HepG2 (cell line): ENCODE results near the gene AGO4. TPM values are rescaled to one million over a fixed set of nuclear protein-coding genes. Genes with fewer than 3 reads are reported as not detected.

Experiments used
- ATAC-seq: fragments of 200-7000 bp; cut with Tn5 transposase; 3 replicates; pipeline ENCODE4 v1.9.1; 2020; ENCODE audit warnings: mild to moderate bottlenecking, moderate library complexity
- BruUV-seq: library from RNA; stranded (reverse); fragments of 400-500 nt; replicated peaks from 2 replicates; lab custom pipeline; 2021; lab: Mats Ljungman, UMichigan
- CTCF ChIA-PET: fragments of 300-600 bp; formaldehyde crosslinking; extraction: SDS; loops from one replicate; lab custom pipeline; 2021; ENCODE audit warnings: low total read pairs, inconsistent platforms, low intra/inter-chr PET ratio; lab: Yijun Ruan, JAX
- POLR2A ChIA-PET: fragments of 350-600 bp; sonication (Branson Sonifier 250); formaldehyde crosslinking; loops from one replicate; lab custom pipeline; 2020; ENCODE audit warnings: antibody characterized with exemption, inconsistent platforms; lab: Yijun Ruan, JAX
- DNase-seq: peaks from one replicate; pipeline ENCODE4 v3.0.0-alpha.2; 2015; ENCODE audit warnings: low spot score
- FAIRE-seq: peaks from 3 replicates; lab custom pipeline; 2011; peaks lifted over from hg19 to GRCh38; lab: Jason Lieb, UNC
- H2AFZ ChIP-seq: one replicate; pipeline ENCODE4 v1.6.1; 2011; ENCODE audit warnings: low read length, inconsistent platforms
- H3K27ac ChIP-seq: fragments of 300-600 bp; 3 replicates; pipeline ENCODE4 v1.8.0; 2011; ENCODE audit warnings: mixed run types, mild to moderate bottlenecking, mixed read lengths, low read length, inconsistent platforms; ENCODE audit not compliant: insufficient read depth; ENCODE audit errors: extremely low read length
- H3K27me3 ChIP-seq, 2 experiments: fragments of 200-600 bp in 1 of 2; 2 replicates in 1 of 2; 3 replicates in 1 of 2; pipeline versions ENCODE4 v1.6.0 to v1.8.0; 2011; ENCODE audit warnings: low read length in 2 of 2, mild to moderate bottlenecking in 2 of 2, moderate library complexity in 2 of 2, inconsistent platforms in 1 of 2; ENCODE audit not compliant: insufficient read depth in 2 of 2, control insufficient read depth in 1 of 2
- H3K36me3 ChIP-seq, 2 experiments: fragments of 200-600 bp in 1 of 2; replicated peaks in 1 of 2; 2 replicates in 1 of 2; 3 replicates in 1 of 2; pipeline versions ENCODE4 v1.5.1 to v1.8.0; 2011; ENCODE audit warnings: low read length in 2 of 2, inconsistent platforms in 1 of 2; ENCODE audit not compliant: insufficient read depth in 2 of 2, control insufficient read depth in 1 of 2
- H3K4me1 ChIP-seq: 2 replicates; pipeline ENCODE4 v1.5.1; 2012; ENCODE audit warnings: low read length, inconsistent platforms; ENCODE audit not compliant: insufficient read depth
- H3K4me2 ChIP-seq: 2 replicates; pipeline ENCODE4 v1.6.0; 2011; ENCODE audit warnings: low read depth, low read length, inconsistent platforms
- H3K4me3 ChIP-seq, 3 experiments: fragments of 200-600 bp in 1 of 3; sonication (generic), shearing (Covaris generic) in 1 of 3; replicated peaks in 1 of 3; 2 replicates each; pipeline ENCODE4 v1.5.1; 2011 to 2016; ENCODE audit warnings: low read length in 3 of 3, inconsistent platforms in 2 of 3, low read depth in 2 of 3, mild to moderate bottlenecking in 2 of 3, control low read depth in 1 of 3, mixed read lengths in 1 of 3; ENCODE audit not compliant: insufficient read depth in 1 of 3
- H3K79me2 ChIP-seq: one replicate; pipeline ENCODE4 v1.6.1; 2011; ENCODE audit warnings: low read length, inconsistent platforms; ENCODE audit not compliant: insufficient read depth
- H3K9ac ChIP-seq: 2 replicates; pipeline ENCODE4 v1.6.0; 2011; ENCODE audit warnings: mild to moderate bottlenecking, low read depth, low read length, inconsistent platforms; ENCODE audit not compliant: insufficient read depth
- H3K9me3 ChIP-seq: 2 replicates; pipeline ENCODE4 v1.5.1; 2012; ENCODE audit warnings: mild to moderate bottlenecking, low read length
- H4K20me1 ChIP-seq: 2 replicates; pipeline ENCODE4 v1.6.0; 2011; ENCODE audit warnings: inconsistent platforms, mild to moderate bottlenecking, low read length, moderate library complexity; ENCODE audit not compliant: insufficient read depth
- CCDC6 ChIP-seq: sonication (generic); formaldehyde crosslinking; IDR thresholded peaks from 2 replicates; pipeline ENCODE4 v1.8.1; 2022; ENCODE audit warnings: mild to moderate bottlenecking, missing genetic modification reagents, moderate library complexity
- HDAC1 ChIP-seq: sonication (generic); formaldehyde crosslinking; IDR thresholded peaks from 2 replicates; pipeline ENCODE4 v1.5.1; 2020; ENCODE audit warnings: mild to moderate bottlenecking, missing genetic modification reagents
- HDAC2 ChIP-seq: sonication (generic); formaldehyde crosslinking; IDR thresholded peaks from 2 replicates; pipeline ENCODE4 v1.4.0; 2020; ENCODE audit warnings: missing genetic modification reagents
- HOXA3 ChIP-seq: sonication (generic); formaldehyde crosslinking; IDR thresholded peaks from 2 replicates; pipeline ENCODE4 v1.5.0; 2020; ENCODE audit warnings: missing genetic modification reagents
- MED1 ChIP-seq: sonication (generic); formaldehyde crosslinking; IDR thresholded peaks from 2 replicates; pipeline ENCODE4 v1.4.0; 2020; ENCODE audit warnings: missing genetic modification reagents
- NR3C1 ChIP-seq: sonication (generic); formaldehyde crosslinking; IDR thresholded peaks from 2 replicates; pipeline ENCODE4 v1.4.0; 2020; ENCODE audit warnings: missing genetic modification reagents
- SNAI1 ChIP-seq: sonication (generic); formaldehyde crosslinking; IDR thresholded peaks from 2 replicates; pipeline ENCODE4 v1.5.0; 2020; ENCODE audit warnings: mild to moderate bottlenecking, missing genetic modification reagents, borderline replicate concordance
- ZFP1 ChIP-seq: IDR thresholded peaks from 2 replicates; pipeline ENCODE4 v1.6.1; 2016
- ZNF207 ChIP-seq: fragments of 450-650 bp; IDR thresholded peaks from 2 replicates; pipeline ENCODE4 v1.6.1; 2016; ENCODE audit warnings: antibody characterized with exemption, borderline replicate concordance
- ZNF597 ChIP-seq: sonication (generic); formaldehyde crosslinking; IDR thresholded peaks from 2 replicates; pipeline ENCODE4 v1.5.0; 2020; ENCODE audit warnings: missing genetic modification reagents
- ZNF687 ChIP-seq: sonication (generic); formaldehyde crosslinking; IDR thresholded peaks from 2 replicates; pipeline ENCODE4 v1.5.1; 2020; ENCODE audit warnings: mild to moderate bottlenecking, missing genetic modification reagents, moderate library complexity
- WGBS: methylation state at CpG from one replicate; pipeline ENCODE4 v1.1.6; 2017; ENCODE audit warnings: low lambda C conversion rate; 5-methylcytosine and 5-hydroxymethylcytosine counted together
- in situ Hi-C: cut with HindIII; loops from 2 replicates; pipeline ENCODE4 v1.10.0; 2017; ENCODE audit warnings: low pct_unique_long_range_greater_than_20kb; ENCODE audit not compliant: extremely low pct_ligation_motif_present
- intact Hi-C: fragments of 100-400 bp; cut with micrococcal nuclease; formaldehyde crosslinking; loops from one replicate; pipeline ENCODE4 v1.10.0; 2022; ENCODE audit not compliant: unreplicated experiment
- polyA plus RNA-seq, 8 experiments: library from polyadenylated mRNA; depleted of rRNA in 3 of 8; stranded (reverse) in 7 of 8; unstranded in 1 of 8; fragments of >200 nt; fragmentation: Illumina TruSeq in 4 of 8; extraction: Trizol in 4 of 8; gene quantifications; 2 replicates each; pipeline versions ENCODE4 v1.2.1 to v1.2.3, GENCODE V29; 2011 to 2016; ENCODE audit warnings: low read depth in 4 of 8, missing spikeins in 1 of 8, mixed read lengths in 1 of 8; ENCODE audit not compliant: insufficient read depth in 1 of 8
- total RNA-seq, 5 experiments: library from RNA; depleted of rRNA; stranded (reverse); fragments of >200 nt; fragmentation: Illumina TruSeq; extraction: Trizol; gene quantifications; 2 replicates each; pipeline ENCODE4 v1.2.3, GENCODE V29; 2016; ENCODE audit warnings: low read depth in 1 of 5

AGO4 gene
- total and polyA plus RNA-seq, 2 of the 13 experiments (the other 11 are each of a cell fraction or from before 2014, with no cell fraction given), result 6.0 to 13.8 TPM

GRCh38 chr1:35825255-35825654 is 17.4 kb downstream of the AGO4 start:
- H3K79me2 ChIP-seq, result no peaks in the 10 kb centered on the region
- FAIRE-seq, result no peak
- intact Hi-C loops, result no loop called here
- H3K27me3 ChIP-seq, result no peaks in the 10 kb centered on the region
- H3K9me3 ChIP-seq, result no peaks in the 10 kb centered on the region
- BruUV-seq, result no TSS peak
- H3K9ac ChIP-seq, result no peak overlapping the region
- TF ChIP-seq ZNF687 (CRISPR knock-in tag) (no peak), ZNF207 (no peak)
- no peak overlapping the region for H3K27ac ChIP-seq
- in situ Hi-C loops, result no loop called here
- H3K36me3 ChIP-seq, result peaks cover 3 to 16% of the 10 kb centered on the region in 2 experiments; a peak in 4 of 5 replicates
- no peak for ATAC-seq
- no peaks in the 10 kb centered on the region for H4K20me1 ChIP-seq
- ChIA-PET CTCF (no interaction called here), POLR2A (no interaction called here)
- DNase-seq, result no peak
- H3K4me1 ChIP-seq, result no peaks in the 10 kb centered on the region
- no peak overlapping the region for H2AFZ ChIP-seq
- no peak overlapping the region for H3K4me2 ChIP-seq
- WGBS, result 95% methylated on average over 1 of the region's 1 CpG
- no peak overlapping the region for H3K4me3 ChIP-seq

- Histone ChIP-seq H4K20me1 (no peaks in the 10 kb centered on the region), H3K36me3 (peaks cover 1 to 19% of the 10 kb centered on the region in 2 experiments), H3K79me2 (no peaks in the 10 kb centered on the region), H3K4me1 (no peaks in the 10 kb centered on the region), H2AFZ (no peak overlapping the region), H3K4me3 (no peak overlapping the region), H3K4me2 (no peak overlapping the region), H3K27me3 (no peaks in the 10 kb centered on the region), H3K27ac (no peak overlapping the region), H3K9ac (no peak overlapping the region), H3K9me3 (no peaks in the 10 kb centered on the region)
- ChIA-PET POLR2A (interaction anchor here (0.7 kb wide), 1 partner anchor 9 kb away, joined by 3 read pairs; no protein-coding TSS in a partner anchor), CTCF (no interaction called here)
- intact Hi-C loops (no loop called here), in situ Hi-C loops (no loop called here)
- 79% methylated on average over 2 of the region's 2 CpGs for WGBS
- DNase-seq (no peak), ATAC-seq (no peak), FAIRE-seq (no peak)
- BruUV-seq, result no TSS peak
- TF ChIP-seq HOXA3 (no peak), NR3C1 (CRISPR knock-in tag) (no peak), ZNF597 (no peak), MED1 (CRISPR knock-in tag) (no peak), SNAI1 (CRISPR knock-in tag) (no peak), ZFP1 (CRISPR knock-in tag) (no peak), CCDC6 (CRISPR knock-in tag) (no peak), HDAC2 (CRISPR knock-in tag) (no peak), HDAC1 (CRISPR knock-in tag) (no peak)
These were observed 24.6 kb downstream of the AGO4 start for GRCh38 chr1:35832276-35832905.
